T47D (cell line): ENCODE data around the gene AHI1.

Source experiments
- DNase-seq, 2 experiments: peaks; one replicate each; pipeline versions ENCODE4 v3.0.0 to v3.0.0-alpha.2; 2011 to 2012; ENCODE audit warnings: low read depth in 1 of 2, low spot score in 1 of 2
- JUND ChIP-seq: IDR thresholded peaks from 2 replicates; pipeline ENCODE4 v1.6.1; 2012; ENCODE audit warnings: low read depth
- in situ Hi-C: cut with HindIII; loops from 2 replicates; pipeline ENCODE4 v1.10.0; 2016; ENCODE audit warnings: low sequenced_read_pairs, low pct_unique_long_range_greater_than_20kb

Gene AHI1

DNA sequence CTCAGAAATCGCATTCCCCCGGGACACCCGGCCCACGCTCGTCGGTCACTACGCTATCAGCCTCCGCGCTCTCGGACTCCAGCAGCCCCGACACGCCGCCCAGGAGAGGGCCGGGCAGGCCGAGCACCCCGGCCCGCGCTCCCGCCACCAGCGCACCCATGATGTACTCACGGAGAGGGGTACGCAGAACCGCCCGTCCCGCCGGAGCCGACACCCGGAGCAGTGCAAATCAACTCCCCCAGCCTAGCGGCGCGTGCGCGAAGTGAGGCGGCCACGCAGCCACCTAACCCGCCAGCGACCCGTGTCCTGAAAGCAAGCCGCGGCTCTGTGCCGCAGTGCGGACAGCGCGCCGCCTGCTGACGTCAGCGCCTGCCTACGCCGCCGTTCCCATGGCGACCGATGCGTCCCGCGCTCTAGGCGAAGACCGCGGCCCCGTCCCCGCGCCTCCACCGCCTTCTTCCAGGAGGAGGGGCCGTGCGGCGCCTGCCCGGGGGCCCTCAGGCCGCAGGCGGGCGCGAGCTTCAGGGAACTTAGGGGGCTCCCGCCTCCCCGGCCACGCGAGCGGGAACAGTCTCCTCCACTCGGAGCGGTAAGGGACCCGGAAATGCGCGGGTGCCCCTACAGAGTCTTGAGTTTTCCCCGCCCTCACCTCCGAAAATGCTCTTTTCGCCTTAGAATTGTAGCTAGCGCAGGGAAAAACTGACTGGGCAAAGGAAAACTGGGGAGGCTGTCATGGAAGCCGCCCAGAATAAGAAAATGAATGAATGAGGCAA, at the start of gene AHI1:
Gene AHI1, minus strand, starts transcription at position 329 of the 773 bp plus-strand sequence. CDS start 5,503 bp downstream, outside the sequence.
- DNase-seq = peak; percentile 49 to 92
- no peak for TF ChIP-seq JUND
- in situ Hi-C loops = no loop called here

DNA sequence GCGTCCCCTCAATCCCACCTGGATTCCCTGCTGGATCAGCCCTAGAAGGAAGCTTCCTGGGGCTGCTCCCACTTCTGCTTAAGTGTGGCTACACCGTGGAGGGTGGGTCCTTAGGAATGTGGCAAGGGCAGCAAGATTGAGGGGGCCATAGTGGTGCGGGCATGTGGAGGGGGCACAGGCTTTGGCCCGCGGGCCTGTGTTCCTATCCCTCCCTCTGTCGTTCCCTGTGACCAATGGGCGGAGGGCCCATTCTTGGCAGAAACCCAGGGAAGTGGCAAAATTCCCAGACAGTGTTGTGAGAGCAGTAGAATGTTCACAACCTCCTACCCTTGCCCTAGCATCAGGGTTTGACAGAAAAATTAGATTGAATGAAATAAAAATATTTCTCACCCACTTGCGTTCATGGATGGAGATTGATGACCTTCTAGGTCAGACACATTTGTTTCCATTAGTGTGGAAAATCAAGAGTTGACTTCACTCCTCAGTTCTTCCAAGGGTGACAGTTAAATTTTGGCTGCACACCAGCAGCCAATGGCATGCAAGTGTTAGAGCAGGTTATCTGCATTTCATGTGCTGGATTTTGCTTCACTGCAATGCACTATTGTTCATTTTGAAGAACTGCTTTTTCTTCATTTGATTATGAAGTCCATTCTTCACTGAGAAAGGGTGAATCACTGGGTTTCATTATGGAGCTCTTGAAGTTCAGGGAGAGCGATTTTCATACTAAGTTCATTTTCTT, 49.3 kb upstream of the AHI1 start:
- no peak for DNase-seq
- TF ChIP-seq JUND = no peak
- in situ Hi-C loops = no loop called here

DNA sequence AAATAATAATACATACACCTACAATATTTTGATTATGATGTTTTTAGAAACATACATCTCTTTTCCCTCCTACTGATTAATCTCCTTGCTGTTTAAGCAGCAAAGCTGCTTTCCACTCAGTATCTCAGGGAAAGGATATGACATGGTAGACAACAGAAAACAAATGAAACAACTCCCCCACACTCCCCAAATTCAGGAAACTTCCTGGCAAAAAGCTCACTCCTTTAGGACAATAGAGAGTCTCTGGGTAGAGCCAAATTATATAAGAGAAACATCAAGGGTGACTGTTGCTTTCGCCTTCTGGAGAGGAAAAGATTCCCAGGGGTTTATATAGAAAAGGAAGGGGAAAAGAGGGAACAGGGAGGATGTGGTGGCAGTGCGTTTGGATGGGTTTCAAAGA, 48.7 kb upstream of the AHI1 start:
- in situ Hi-C loops = no loop called here
- no peak for TF ChIP-seq JUND
- no peak for DNase-seq

DNA sequence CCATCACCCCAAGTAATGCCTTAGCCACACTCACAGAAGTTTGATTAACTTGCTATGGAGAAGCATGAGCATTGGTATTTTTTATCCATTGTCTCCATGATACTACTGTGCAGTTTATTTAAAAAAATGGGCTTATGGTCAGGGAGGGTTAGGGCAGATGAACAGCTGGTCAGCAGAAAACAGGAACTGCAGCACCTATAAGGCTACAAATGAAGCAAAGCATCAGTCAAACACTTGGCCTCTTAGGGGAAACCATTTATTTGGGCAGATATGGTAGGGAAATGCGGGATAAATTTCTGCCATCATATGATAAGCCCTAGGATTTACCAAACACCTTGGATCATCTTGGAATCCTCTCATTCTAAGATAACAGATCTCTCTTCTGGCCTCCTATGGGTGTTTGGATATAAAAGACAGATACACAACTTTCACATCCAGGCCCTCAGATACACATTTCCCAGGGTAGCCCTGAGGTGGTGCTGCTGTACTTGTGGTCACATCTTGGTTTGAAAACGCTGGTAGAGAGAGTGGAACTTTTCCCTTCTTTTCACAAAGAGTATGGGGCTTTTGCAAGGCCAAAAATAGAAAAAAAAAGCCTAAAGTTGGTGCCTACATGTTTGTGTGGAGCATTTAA, 42.8 kb upstream of the AHI1 start:
- in situ Hi-C loops = no loop called here
- DNase-seq = peak in 1 of 2 experiments; percentile 33
- TF ChIP-seq JUND = no peak

DNA sequence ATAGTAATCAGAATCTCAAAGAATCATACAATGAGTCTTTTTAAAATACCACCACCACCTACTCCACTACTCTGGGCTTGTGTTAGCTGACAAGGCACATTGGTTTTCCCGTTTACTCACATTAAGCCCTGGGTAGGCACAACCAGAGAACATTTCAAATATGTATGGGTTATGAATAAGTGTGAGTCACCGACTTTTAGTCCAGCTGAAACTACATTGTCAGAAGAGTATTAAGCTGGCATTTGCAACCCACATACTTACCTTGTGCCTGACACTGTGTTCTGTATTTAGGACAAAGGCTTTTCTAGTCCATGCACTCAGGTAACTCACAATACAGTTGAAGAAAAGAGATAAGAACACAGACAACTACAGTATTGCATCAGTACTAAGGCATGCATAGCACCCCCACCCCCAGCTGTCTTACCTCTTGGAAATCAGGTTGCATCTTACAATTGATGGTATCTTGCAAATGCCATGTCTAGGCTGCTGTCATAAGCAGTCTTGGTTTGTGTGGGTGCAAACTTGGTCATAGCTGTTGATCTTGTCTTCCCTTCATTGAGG, 40.3 kb upstream of the AHI1 start:
- no peak for DNase-seq
- TF ChIP-seq JUND = no peak
- in situ Hi-C loops = no loop called here

DNA sequence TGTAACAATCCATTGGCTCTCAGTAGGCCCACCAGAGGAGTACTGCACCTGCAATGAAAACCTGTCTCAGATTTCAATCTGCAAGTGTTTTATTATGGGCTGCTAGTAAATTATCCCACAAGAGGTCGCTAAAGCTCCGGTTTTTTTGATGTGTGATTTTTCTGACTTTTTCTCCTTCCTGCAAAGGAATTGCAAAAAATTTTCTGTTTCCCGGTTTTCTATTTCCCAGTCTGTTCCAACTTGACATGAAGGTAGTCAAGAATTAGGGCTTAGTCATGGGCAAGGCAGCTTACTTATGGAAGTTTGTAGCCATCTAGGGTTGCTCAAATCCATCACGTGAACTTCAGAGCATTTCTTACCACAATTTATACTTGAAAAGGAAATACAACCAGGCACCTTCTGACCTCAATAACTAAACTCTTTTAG, 38.5 kb upstream of the AHI1 start:
- TF ChIP-seq JUND = no peak
- DNase-seq = peak in 1 of 2 experiments; percentile 40
- in situ Hi-C loops = no loop called here

DNA sequence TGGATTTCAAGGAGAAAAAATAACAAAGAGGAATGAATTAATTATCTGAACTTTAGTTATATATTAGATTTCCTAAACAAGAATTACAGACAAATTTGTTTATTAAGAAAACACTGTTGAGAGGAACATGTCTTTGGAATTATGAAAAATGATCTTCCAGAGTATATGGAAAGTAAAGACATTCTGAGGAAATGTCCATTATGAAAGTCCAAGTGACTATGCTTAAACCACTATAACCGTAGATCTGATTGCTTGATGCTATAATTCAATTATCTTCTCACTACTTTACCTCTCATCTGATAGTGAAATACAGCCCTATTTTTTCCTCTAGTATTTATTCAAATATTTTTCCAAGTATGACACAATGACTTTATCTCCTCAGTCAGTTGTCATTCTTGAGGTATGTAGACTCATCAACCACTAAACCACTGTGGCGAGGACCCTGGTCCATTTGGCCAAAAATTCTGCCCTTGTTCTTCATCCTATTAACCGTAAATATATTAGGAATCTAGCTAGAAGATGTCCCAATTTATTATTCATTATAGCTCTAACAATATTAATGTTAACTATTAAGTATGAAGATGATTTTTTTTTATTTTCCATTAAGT, 37.3 kb upstream of the AHI1 start:
- in situ Hi-C loops = no loop called here
- DNase-seq = no peak

DNA sequence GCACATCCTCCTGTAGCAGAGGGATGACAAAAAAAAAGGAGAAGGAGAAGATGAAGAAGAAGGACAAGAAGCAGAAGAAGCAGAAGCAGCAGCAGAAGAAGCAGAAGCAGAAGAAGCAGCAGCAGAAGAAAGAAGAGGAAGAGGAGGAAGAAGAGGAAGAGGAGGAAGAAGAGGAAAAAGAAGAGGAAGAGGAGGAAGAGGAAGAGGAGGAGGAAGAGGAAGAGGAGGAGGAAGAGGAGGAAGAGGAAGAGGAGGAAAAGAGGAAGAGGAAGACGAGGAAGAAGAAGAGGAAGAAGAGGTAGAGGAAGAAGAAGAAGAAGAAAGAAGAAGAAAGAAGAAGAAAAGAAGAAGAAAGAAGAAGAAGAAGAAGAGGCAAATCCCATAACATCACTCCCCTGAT, 35.0 kb upstream of the AHI1 start:
- in situ Hi-C loops = no loop called here
- DNase-seq = no peak
- TF ChIP-seq JUND = no peak

More for the DNA sequence above, 37.3 kb upstream of the AHI1 start:
- TF ChIP-seq JUND = no peak

DNA sequence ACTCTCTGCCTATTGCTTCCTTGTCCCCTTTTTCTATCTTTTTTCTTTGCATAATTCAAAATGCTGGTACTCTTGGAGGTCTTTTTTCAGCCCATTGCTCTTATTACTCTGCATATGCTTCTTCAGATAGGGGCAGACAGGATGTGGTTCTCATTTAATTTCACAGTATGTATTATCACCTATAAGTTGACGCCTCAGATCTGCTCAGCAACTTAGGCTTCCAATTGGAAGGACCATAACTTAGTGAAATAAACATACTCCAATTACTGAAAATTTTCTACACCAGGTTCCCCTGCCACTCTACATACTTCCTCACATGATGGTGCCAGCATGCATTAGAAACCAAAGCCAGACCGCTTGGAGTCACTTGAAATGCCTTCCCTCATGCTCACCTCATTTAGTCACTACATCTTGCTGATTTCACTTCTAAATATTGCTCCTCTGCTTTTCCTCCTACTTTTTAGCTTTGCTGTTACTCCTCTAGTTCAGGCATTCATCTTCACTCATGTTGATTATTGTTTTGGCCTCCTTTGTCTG, 34.5 kb upstream of the AHI1 start:
- DNase-seq = no peak
- no peak for TF ChIP-seq JUND
- in situ Hi-C loops = no loop called here

DNA sequence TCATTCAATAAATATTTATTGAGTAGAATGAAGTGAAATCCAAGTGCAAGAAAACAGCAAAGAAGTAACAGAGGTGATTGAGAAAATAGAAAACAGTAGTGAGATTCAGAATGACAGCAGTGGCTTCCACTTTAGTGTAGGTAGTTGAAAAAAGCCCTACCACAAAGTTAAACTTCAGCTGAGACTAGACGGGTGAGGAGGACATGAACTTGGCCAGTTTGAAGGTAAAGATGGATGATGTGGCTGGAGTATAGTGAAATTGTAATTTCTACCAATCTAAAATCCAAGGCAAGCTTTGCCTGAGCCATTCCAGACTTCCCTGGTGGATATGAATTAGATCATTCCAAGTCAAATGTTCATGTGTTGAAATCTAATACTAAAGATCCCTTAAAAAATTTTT, 32.6 kb upstream of the AHI1 start:
- TF ChIP-seq JUND = no peak
- in situ Hi-C loops = no loop called here
- DNase-seq = no peak

DNA sequence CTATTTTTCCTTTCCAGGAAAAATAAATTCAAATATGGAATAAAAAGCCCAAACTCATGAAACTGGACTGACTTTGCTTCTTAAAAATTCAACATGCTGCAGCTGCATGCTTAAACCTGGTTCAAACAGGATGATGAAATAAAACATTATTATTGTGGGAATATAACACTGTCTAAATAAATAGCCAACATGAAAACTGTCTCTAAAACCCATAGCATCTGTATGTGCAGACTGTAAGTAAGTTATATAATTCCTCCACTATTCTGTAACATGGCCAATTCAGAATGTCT, 30.4 kb upstream of the AHI1 start:
- no peak for DNase-seq
- TF ChIP-seq JUND = no peak
- in situ Hi-C loops = no loop called here

DNA sequence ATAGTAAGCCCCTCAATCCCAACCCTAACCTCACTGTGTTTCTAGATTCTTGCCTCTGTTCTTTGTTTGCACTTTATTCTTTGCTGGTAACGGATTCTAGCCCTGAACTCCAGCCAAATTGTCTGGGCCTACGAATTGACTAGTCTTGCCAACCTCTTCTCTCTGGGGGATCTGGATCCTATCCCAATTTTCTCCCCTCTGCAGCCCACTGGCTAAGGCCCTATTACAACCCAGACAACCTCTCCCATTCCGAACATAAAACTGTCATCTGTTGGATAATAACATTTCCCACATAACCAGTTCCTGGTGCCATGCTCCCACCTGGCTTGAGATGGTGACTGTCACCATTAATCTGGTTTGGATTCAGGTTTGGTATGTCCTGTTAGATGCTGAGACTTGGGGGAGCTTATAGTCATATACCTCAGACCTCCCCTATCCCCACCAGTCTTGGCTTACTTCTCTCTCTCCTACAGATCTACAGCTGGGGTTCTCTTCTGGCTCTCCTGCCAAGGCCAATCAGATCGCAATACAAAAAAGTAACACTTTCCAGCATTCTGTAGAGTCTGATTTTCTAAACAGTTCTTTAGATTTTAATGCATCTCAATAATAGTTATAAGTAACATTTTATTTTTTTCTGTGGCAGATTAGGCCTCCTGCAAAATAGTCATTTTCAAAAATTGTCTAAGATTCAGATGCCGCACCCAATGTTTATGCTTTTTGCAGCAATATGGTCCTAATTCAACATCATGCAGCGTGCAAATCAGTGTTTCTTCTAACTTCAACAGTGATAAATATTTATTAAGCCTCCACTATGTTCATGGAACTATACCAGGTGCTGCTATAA, 29.8 kb upstream of the AHI1 start:
- TF ChIP-seq JUND = no peak
- in situ Hi-C loops = no loop called here
- DNase-seq = no peak
